HepG2 (cell line): ENCODE measurements around the gene TTBK1. TPM values are rescaled to one million over a fixed set of nuclear protein-coding genes. Genes with fewer than 3 reads are reported as not detected.

ENCODE experiments used
- ADNP ChIP-seq: sonication (generic); formaldehyde crosslinking; IDR thresholded peaks from 2 replicates; pipeline ENCODE4 v1.4.0; 2020; ENCODE audit warnings: missing genetic modification reagents
- ASH2L ChIP-seq: fragments of 300-600, 200-600 bp; sonication (generic); IDR thresholded peaks from 2 replicates; pipeline ENCODE4 v1.7.0; 2017; ENCODE audit warnings: low read depth, mild to moderate bottlenecking, moderate library complexity, mixed read lengths, low read length; ENCODE audit not compliant: insufficient read length
- DNMT3B ChIP-seq: conservative IDR thresholded peaks from 2 replicates; pipeline ENCODE4 v1.6.1; 2016; ENCODE audit warnings: missing biosample characterization, control low read depth
- E2F1 ChIP-seq: sonication (generic); formaldehyde crosslinking; IDR thresholded peaks from 2 replicates; pipeline ENCODE4 v1.5.0; 2020; ENCODE audit warnings: missing genetic modification reagents
- GRHL1 ChIP-seq: sonication (generic); formaldehyde crosslinking; conservative IDR thresholded peaks from 2 replicates; pipeline ENCODE4 v1.8.0; 2022; ENCODE audit warnings: missing genetic modification reagents
- HMGA1 ChIP-seq: sonication (generic); formaldehyde crosslinking; conservative IDR thresholded peaks from 2 replicates; pipeline ENCODE4 v1.4.0; 2020; ENCODE audit warnings: missing genetic modification reagents
- ISL2 ChIP-seq: sonication (generic); formaldehyde crosslinking; IDR thresholded peaks from 2 replicates; pipeline ENCODE4 v1.5.0; 2020; ENCODE audit warnings: missing genetic modification reagents
- MXD3 ChIP-seq: IDR thresholded peaks from 2 replicates; pipeline ENCODE4 v1.6.1; 2016; ENCODE audit warnings: mild to moderate bottlenecking, missing biosample characterization, missing genetic modification reagents
- SCMH1 ChIP-seq: sonication (generic); formaldehyde crosslinking; IDR thresholded peaks from 2 replicates; pipeline ENCODE4 v1.9.0; 2021; ENCODE audit warnings: missing genetic modification reagents, mild to moderate bottlenecking, borderline replicate concordance
- TEAD3 ChIP-seq: optimal IDR thresholded peaks from 2 replicates; pipeline ENCODE3; 2016; ENCODE audit warnings: borderline replicate concordance
- ZBTB3 ChIP-seq: sonication (generic); formaldehyde crosslinking; IDR thresholded peaks from 2 replicates; pipeline ENCODE4 v1.4.0; 2020; ENCODE audit warnings: low read depth, mild to moderate bottlenecking, moderate library complexity, missing genetic modification reagents, borderline replicate concordance
- ZNF20 ChIP-seq: sonication (generic); formaldehyde crosslinking; IDR thresholded peaks from 2 replicates; pipeline ENCODE4 v1.4.0; 2020; ENCODE audit warnings: mild to moderate bottlenecking, moderate library complexity, missing genetic modification reagents
- ZNF205 ChIP-seq: IDR thresholded peaks from 2 replicates; pipeline ENCODE4 v1.6.1; 2018; ENCODE audit warnings: missing biosample characterization, missing genetic modification reagents
- ZNF510 ChIP-seq: sonication (generic); formaldehyde crosslinking; IDR thresholded peaks from 2 replicates; pipeline ENCODE4 v1.4.0; 2020; ENCODE audit warnings: low read depth, mild to moderate bottlenecking, missing genetic modification reagents
- ZNF570 ChIP-seq: sonication (generic); formaldehyde crosslinking; IDR thresholded peaks from 2 replicates; pipeline ENCODE4 v1.4.0; 2020; ENCODE audit warnings: mild to moderate bottlenecking, missing genetic modification reagents, borderline replicate concordance
- ZNF709 ChIP-seq: sonication (generic); formaldehyde crosslinking; IDR thresholded peaks from 2 replicates; pipeline ENCODE4 v1.5.0; 2020; ENCODE audit warnings: mild to moderate bottlenecking, missing genetic modification reagents
- ZNF724P ChIP-seq: sonication (generic); formaldehyde crosslinking; IDR thresholded peaks from 2 replicates; pipeline ENCODE4 v1.8.0; 2022; ENCODE audit warnings: missing genetic modification reagents, borderline replicate concordance
- ZNF773 ChIP-seq: sonication (generic); formaldehyde crosslinking; IDR thresholded peaks from 2 replicates; pipeline ENCODE4 v1.4.0; 2020; ENCODE audit warnings: missing genetic modification reagents, borderline replicate concordance
- polyA plus RNA-seq, 8 experiments: library from polyadenylated mRNA; depleted of rRNA in 3 of 8; stranded (reverse) in 7 of 8; unstranded in 1 of 8; fragments of >200 nt; fragmentation: Illumina TruSeq in 4 of 8; extraction: Trizol in 4 of 8; gene quantifications; 2 replicates each; pipeline versions ENCODE4 v1.2.1 to v1.2.3, GENCODE V29; 2011 to 2016; ENCODE audit warnings: low read depth in 4 of 8, missing spikeins in 1 of 8, mixed read lengths in 1 of 8; ENCODE audit not compliant: insufficient read depth in 1 of 8
- total RNA-seq, 5 experiments: library from RNA; depleted of rRNA; stranded (reverse); fragments of >200 nt; fragmentation: Illumina TruSeq; extraction: Trizol; gene quantifications; 2 replicates each; pipeline ENCODE4 v1.2.3, GENCODE V29; 2016; ENCODE audit warnings: low read depth in 1 of 5
- TF ChIP-seq, protein P1 (sequence below), 2 experiments: sonication (generic) in 1 of 2; formaldehyde crosslinking in 1 of 2; IDR thresholded peaks; 2 replicates each; pipeline versions ENCODE4 v1.5.1 to v1.6.1; 2011 to 2020; ENCODE audit warnings: borderline replicate concordance in 1 of 2, low read depth in 1 of 2, low read length in 1 of 2, mild to moderate bottlenecking in 1 of 2, missing genetic modification reagents in 1 of 2, moderate library complexity in 1 of 2
- TF ChIP-seq, protein P2 (sequence below): conservative IDR thresholded peaks from 2 replicates; pipeline ENCODE4 v1.6.1; 2018; ENCODE audit warnings: missing genetic modification reagents

Gene TTBK1
- total and polyA plus RNA-seq, 2 of the 13 experiments (the other 11 are each of a cell fraction or from before 2014, with no cell fraction given): 0.24 to 0.33 TPM

GRCh38 chr6:43228951-43229802 lies 14.1 kb upstream of the TTBK1 start, which contains the start of gene DNPH1 (continued):
- TF ChIP-seq, protein P1, sequence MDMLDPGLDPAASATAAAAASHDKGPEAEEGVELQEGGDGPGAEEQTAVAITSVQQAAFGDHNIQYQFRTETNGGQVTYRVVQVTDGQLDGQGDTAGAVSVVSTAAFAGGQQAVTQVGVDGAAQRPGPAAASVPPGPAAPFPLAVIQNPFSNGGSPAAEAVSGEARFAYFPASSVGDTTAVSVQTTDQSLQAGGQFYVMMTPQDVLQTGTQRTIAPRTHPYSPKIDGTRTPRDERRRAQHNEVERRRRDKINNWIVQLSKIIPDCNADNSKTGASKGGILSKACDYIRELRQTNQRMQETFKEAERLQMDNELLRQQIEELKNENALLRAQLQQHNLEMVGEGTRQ (IDR thresholded peaks at IDR 0.05; ENCODE audit: low read depth, low read length): peak; percentile 92
- TF ChIP-seq, protein P1 (CRISPR knock-in tag; IDR thresholded peaks at IDR 0.05; ENCODE audit: borderline replicate concordance): peak; percentile 83; the same call in 1 of the 2 replicates
- TF ChIP-seq E2F1 (peak; percentile 74), ADNP (CRISPR knock-in tag) (peak; percentile 83), ZNF570 (CRISPR knock-in tag) (peak; percentile 81; the same call in 1 of the 2 replicates), ZNF205 (CRISPR knock-in tag) (peak; percentile 76), ZNF773 (CRISPR knock-in tag) (peak; percentile 60; the same call in 1 of the 2 replicates), SCMH1 (no peak), TEAD3 (CRISPR knock-in tag) (peak; percentile 72), DNMT3B (no peak), ZNF709 (CRISPR knock-in tag) (peak; percentile 94), ZNF20 (CRISPR knock-in tag) (no peak), ZNF510 (CRISPR knock-in tag) (peak; percentile 21; the same call in 1 of the 2 replicates), HMGA1 (no peak), ZBTB3 (CRISPR knock-in tag) (0 out of 2 replicates have a peak, but pooled peaks have one; percentile 49), GRHL1 (CRISPR knock-in tag) (no peak), ZNF724P (CRISPR knock-in tag) (peak; percentile 95), MXD3 (CRISPR knock-in tag) (peak; percentile 95), ISL2 (peak; percentile 60), ASH2L (peak; percentile 53)
- TF ChIP-seq, protein P2, sequence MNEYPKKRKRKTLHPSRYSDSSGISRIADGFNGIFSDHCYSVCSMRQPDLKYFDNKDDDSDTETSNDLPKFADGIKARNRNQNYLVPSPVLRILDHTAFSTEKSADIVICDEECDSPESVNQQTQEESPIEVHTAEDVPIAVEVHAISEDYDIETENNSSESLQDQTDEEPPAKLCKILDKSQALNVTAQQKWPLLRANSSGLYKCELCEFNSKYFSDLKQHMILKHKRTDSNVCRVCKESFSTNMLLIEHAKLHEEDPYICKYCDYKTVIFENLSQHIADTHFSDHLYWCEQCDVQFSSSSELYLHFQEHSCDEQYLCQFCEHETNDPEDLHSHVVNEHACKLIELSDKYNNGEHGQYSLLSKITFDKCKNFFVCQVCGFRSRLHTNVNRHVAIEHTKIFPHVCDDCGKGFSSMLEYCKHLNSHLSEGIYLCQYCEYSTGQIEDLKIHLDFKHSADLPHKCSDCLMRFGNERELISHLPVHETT: 0 out of 2 replicates have a peak, but pooled peaks have one; percentile 72
